Neural cell (in vitro differentiated cells): ENCODE measurements around the gene URAD. TPM values are rescaled to one million over a fixed set of nuclear protein-coding genes. Genes with fewer than 3 reads are reported as not detected.

Source experiments
- H2AFZ ChIP-seq: fragments of 200-600, 300-800 bp; sonication (generic), shearing (Covaris generic); 2 replicates; pipeline ENCODE4 v1.6.0; 2014; ENCODE audit warnings: low read depth, mild to moderate bottlenecking, antibody characterized with exemption, low read length, moderate library complexity
- H3F3A ChIP-seq: fragments of 200-600 bp; shearing (Covaris generic); 2 replicates; pipeline ENCODE4 v1.6.1; 2016; ENCODE audit warnings: mild to moderate bottlenecking, moderate library complexity, mixed read lengths, antibody characterized with exemption, low read length; ENCODE audit not compliant: insufficient read depth, poor library complexity, severe bottlenecking
- H3K27ac ChIP-seq: fragments of 200-600, 300-800 bp; sonication (generic), shearing (Covaris generic); 2 replicates; pipeline ENCODE4 v1.5.1; 2014; ENCODE audit warnings: mild to moderate bottlenecking, low read length, moderate library complexity
- H3K27me3 ChIP-seq: fragments of 300-800, 200-600 bp; sonication (generic), shearing (Covaris generic); 2 replicates; pipeline ENCODE4 v1.6.0; 2014; ENCODE audit warnings: mild to moderate bottlenecking, low read depth, low read length, moderate library complexity; ENCODE audit not compliant: insufficient read depth
- H3K36me3 ChIP-seq: fragments of 300-800, 200-600 bp; sonication (generic), shearing (Covaris generic); 2 replicates; pipeline ENCODE4 v1.5.1; 2014; ENCODE audit warnings: mild to moderate bottlenecking, antibody characterized with exemption, low read length, moderate library complexity; ENCODE audit not compliant: insufficient read depth
- H3K4me2 ChIP-seq: fragments of 300-800, 200-600 bp; sonication (generic), shearing (Covaris generic); 2 replicates; pipeline ENCODE4 v1.6.0; 2014; ENCODE audit warnings: mild to moderate bottlenecking, low read length
- H3K4me3 ChIP-seq: fragments of 300-800, 200-600 bp; sonication (generic), shearing (Covaris generic); 2 replicates; pipeline ENCODE4 v1.5.1; 2014; ENCODE audit warnings: mild to moderate bottlenecking, low read length, moderate library complexity
- H3K79me2 ChIP-seq: fragments of 200-600 bp; shearing (Covaris generic); replicated peaks from 2 replicates; pipeline ENCODE4 v1.6.0; 2014; ENCODE audit warnings: mild to moderate bottlenecking, low read length, moderate library complexity; ENCODE audit not compliant: insufficient read depth
- H3K9ac ChIP-seq: fragments of 300-800, 200-600 bp; sonication (generic), shearing (Covaris generic); 2 replicates; pipeline ENCODE4 v1.6.1; 2016; ENCODE audit warnings: mild to moderate bottlenecking, low read length, mixed read lengths
- H3K9me2 ChIP-seq: fragments of 200-600 bp; shearing (Covaris generic); 2 replicates; pipeline ENCODE4 v1.6.1; 2016; ENCODE audit warnings: mild to moderate bottlenecking, low read length, mixed read lengths; ENCODE audit not compliant: insufficient read depth
- H3K9me3 ChIP-seq: fragments of 200-600, 300-800 bp; sonication (generic), shearing (Covaris generic); 2 replicates; pipeline ENCODE4 v1.6.1; 2016; ENCODE audit warnings: mild to moderate bottlenecking, mixed run types, low read length, moderate library complexity, mixed read lengths
- H4K20me1 ChIP-seq: fragments of 200-600 bp; shearing (Covaris generic); 2 replicates; pipeline ENCODE4 v1.6.1; 2016; ENCODE audit warnings: mild to moderate bottlenecking, mixed run types; ENCODE audit not compliant: insufficient read depth
- CTCF ChIP-seq: fragments of 450-650 bp; IDR thresholded peaks from 2 replicates; pipeline ENCODE4 v1.5.1; 2014; ENCODE audit warnings: antibody characterized with exemption, mild to moderate bottlenecking, moderate library complexity; ENCODE audit not compliant: poor library complexity, severe bottlenecking
- EP300 ChIP-seq: fragments of 450-650 bp; conservative IDR thresholded peaks from 2 replicates; pipeline ENCODE4 v1.6.1; 2014; ENCODE audit warnings: antibody characterized with exemption, mild to moderate bottlenecking, moderate library complexity; ENCODE audit not compliant: poor library complexity, severe bottlenecking
- EZH2 ChIP-seq: fragments of 200-600, 300-800 bp; shearing (Covaris generic), sonication (generic); IDR thresholded peaks from 2 replicates; pipeline ENCODE4 v1.6.1; 2014; ENCODE audit warnings: antibody characterized with exemption, low read length, borderline replicate concordance, mild to moderate bottlenecking; ENCODE audit not compliant: insufficient read depth, poor library complexity, severe bottlenecking
- MXI1 ChIP-seq: fragments of 450-650 bp; conservative IDR thresholded peaks from 2 replicates; pipeline ENCODE4 v1.6.1; 2014; ENCODE audit warnings: antibody characterized with exemption, mild to moderate bottlenecking; ENCODE audit not compliant: poor library complexity, severe bottlenecking
- POLR2AphosphoS5 ChIP-seq: IDR thresholded peaks from 2 replicates; pipeline ENCODE4 v1.6.1; 2012
- RAD21 ChIP-seq: fragments of 450-650 bp; conservative IDR thresholded peaks from 2 replicates; pipeline ENCODE4 v1.6.1; 2014; ENCODE audit warnings: antibody characterized with exemption, mild to moderate bottlenecking, moderate library complexity
- REST ChIP-seq: IDR thresholded peaks from 2 replicates; pipeline ENCODE4 v1.6.1; 2012; ENCODE audit warnings: borderline replicate concordance
- SMC3 ChIP-seq: fragments of 450-650 bp; conservative IDR thresholded peaks from 2 replicates; pipeline ENCODE4 v1.6.1; 2014; ENCODE audit warnings: antibody characterized with exemption, mild to moderate bottlenecking, moderate library complexity; ENCODE audit not compliant: poor library complexity
- TAF1 ChIP-seq: IDR thresholded peaks from 2 replicates; pipeline ENCODE4 v1.6.1; 2012; ENCODE audit warnings: low read depth
- polyA plus RNA-seq: library from polyadenylated mRNA; depleted of rRNA; stranded (reverse); fragments of >200 nt; gene quantifications from 2 replicates; pipeline ENCODE4 v1.2.3, GENCODE V29; 2014

URAD gene
- polyA plus RNA-seq, 1 donor from 2014 or later = not detected

GRCh38 chr13:27942972-27943371, 45.5 kb downstream of the URAD start:
- Histone ChIP-seq H3K4me3 (no peak overlapping the region), H3K79me2 (no peaks in the 10 kb centered on the region), H3K9me3 (no peaks in the 10 kb centered on the region), H4K20me1 (no peaks in the 10 kb centered on the region), H3K36me3 (no peaks in the 10 kb centered on the region), H3K27ac (no peak overlapping the region), H3K9ac (no peak overlapping the region), H3K9me2 (no peaks in the 10 kb centered on the region), H3K27me3 (peaks cover 15% of the 10 kb centered on the region), H2AFZ (no peak overlapping the region), H3F3A (no peaks in the 10 kb centered on the region), H3K4me2 (no peak overlapping the region)
- TF ChIP-seq EP300 = no peak
- no peak for TF ChIP-seq CTCF
- TF ChIP-seq MXI1 = no peak
- no peak for TF ChIP-seq TAF1
- no peak for TF ChIP-seq EZH2
- TF ChIP-seq POLR2AphosphoS5 = no peak
- no peak for TF ChIP-seq SMC3
- TF ChIP-seq RAD21 = no peak
- no peak for TF ChIP-seq REST

GRCh38 chr13:27933580-27934328, 54.7 kb downstream of the URAD start:
- no peaks in the 10 kb centered on the region for H3K36me3 ChIP-seq
- TF ChIP-seq SMC3 (no peak), CTCF (no peak), POLR2AphosphoS5 (no peak), EZH2 (no peak), TAF1 (no peak), RAD21 (no peak), REST (no peak), MXI1 (no peak), EP300 (no peak)
- H2AFZ ChIP-seq = no peak overlapping the region
- H3K9ac ChIP-seq = no peak overlapping the region
- no peak overlapping the region for H3K4me2 ChIP-seq
- no peaks in the 10 kb centered on the region for H4K20me1 ChIP-seq
- no peaks in the 10 kb centered on the region for H3K79me2 ChIP-seq
- H3K27ac ChIP-seq = no peak overlapping the region
- H3K27me3 ChIP-seq = peaks cover 52% of the 10 kb centered on the region
- no peaks in the 10 kb centered on the region for H3K9me2 ChIP-seq
- no peak overlapping the region for H3K4me3 ChIP-seq
- no peaks in the 10 kb centered on the region for H3F3A ChIP-seq
- H3K9me3 ChIP-seq = no peaks in the 10 kb centered on the region
